Neural cell (in vitro differentiated cells): ENCODE measurements around the gene GATM. TPM values are rescaled to one million over a fixed set of nuclear protein-coding genes. Genes with fewer than 3 reads are reported as not detected.

Experiments
- H2AFZ ChIP-seq: fragments of 200-600, 300-800 bp; sonication (generic), shearing (Covaris generic); 2 replicates; pipeline ENCODE4 v1.6.0; 2014; ENCODE audit warnings: low read depth, mild to moderate bottlenecking, antibody characterized with exemption, low read length, moderate library complexity
- H3F3A ChIP-seq: fragments of 200-600 bp; shearing (Covaris generic); 2 replicates; pipeline ENCODE4 v1.6.1; 2016; ENCODE audit warnings: mild to moderate bottlenecking, moderate library complexity, mixed read lengths, antibody characterized with exemption, low read length; ENCODE audit not compliant: insufficient read depth, poor library complexity, severe bottlenecking
- H3K27ac ChIP-seq: fragments of 200-600, 300-800 bp; sonication (generic), shearing (Covaris generic); 2 replicates; pipeline ENCODE4 v1.5.1; 2014; ENCODE audit warnings: mild to moderate bottlenecking, low read length, moderate library complexity
- H3K27me3 ChIP-seq: fragments of 300-800, 200-600 bp; sonication (generic), shearing (Covaris generic); 2 replicates; pipeline ENCODE4 v1.6.0; 2014; ENCODE audit warnings: mild to moderate bottlenecking, low read depth, low read length, moderate library complexity; ENCODE audit not compliant: insufficient read depth
- H3K36me3 ChIP-seq: fragments of 300-800, 200-600 bp; sonication (generic), shearing (Covaris generic); 2 replicates; pipeline ENCODE4 v1.5.1; 2014; ENCODE audit warnings: mild to moderate bottlenecking, antibody characterized with exemption, low read length, moderate library complexity; ENCODE audit not compliant: insufficient read depth
- H3K4me2 ChIP-seq: fragments of 300-800, 200-600 bp; sonication (generic), shearing (Covaris generic); 2 replicates; pipeline ENCODE4 v1.6.0; 2014; ENCODE audit warnings: mild to moderate bottlenecking, low read length
- H3K4me3 ChIP-seq: fragments of 300-800, 200-600 bp; sonication (generic), shearing (Covaris generic); 2 replicates; pipeline ENCODE4 v1.5.1; 2014; ENCODE audit warnings: mild to moderate bottlenecking, low read length, moderate library complexity
- H3K79me2 ChIP-seq: fragments of 200-600 bp; shearing (Covaris generic); replicated peaks from 2 replicates; pipeline ENCODE4 v1.6.0; 2014; ENCODE audit warnings: mild to moderate bottlenecking, low read length, moderate library complexity; ENCODE audit not compliant: insufficient read depth
- H3K9ac ChIP-seq: fragments of 300-800, 200-600 bp; sonication (generic), shearing (Covaris generic); 2 replicates; pipeline ENCODE4 v1.6.1; 2016; ENCODE audit warnings: mild to moderate bottlenecking, low read length, mixed read lengths
- H3K9me2 ChIP-seq: fragments of 200-600 bp; shearing (Covaris generic); 2 replicates; pipeline ENCODE4 v1.6.1; 2016; ENCODE audit warnings: mild to moderate bottlenecking, low read length, mixed read lengths; ENCODE audit not compliant: insufficient read depth
- H3K9me3 ChIP-seq: fragments of 200-600, 300-800 bp; sonication (generic), shearing (Covaris generic); 2 replicates; pipeline ENCODE4 v1.6.1; 2016; ENCODE audit warnings: mild to moderate bottlenecking, mixed run types, low read length, moderate library complexity, mixed read lengths
- H4K20me1 ChIP-seq: fragments of 200-600 bp; shearing (Covaris generic); 2 replicates; pipeline ENCODE4 v1.6.1; 2016; ENCODE audit warnings: mild to moderate bottlenecking, mixed run types; ENCODE audit not compliant: insufficient read depth
- EP300 ChIP-seq: fragments of 450-650 bp; conservative IDR thresholded peaks from 2 replicates; pipeline ENCODE4 v1.6.1; 2014; ENCODE audit warnings: antibody characterized with exemption, mild to moderate bottlenecking, moderate library complexity; ENCODE audit not compliant: poor library complexity, severe bottlenecking
- EZH2 ChIP-seq: fragments of 200-600, 300-800 bp; shearing (Covaris generic), sonication (generic); IDR thresholded peaks from 2 replicates; pipeline ENCODE4 v1.6.1; 2014; ENCODE audit warnings: antibody characterized with exemption, low read length, borderline replicate concordance, mild to moderate bottlenecking; ENCODE audit not compliant: insufficient read depth, poor library complexity, severe bottlenecking
- MXI1 ChIP-seq: fragments of 450-650 bp; conservative IDR thresholded peaks from 2 replicates; pipeline ENCODE4 v1.6.1; 2014; ENCODE audit warnings: antibody characterized with exemption, mild to moderate bottlenecking; ENCODE audit not compliant: poor library complexity, severe bottlenecking
- POLR2AphosphoS5 ChIP-seq: IDR thresholded peaks from 2 replicates; pipeline ENCODE4 v1.6.1; 2012
- RAD21 ChIP-seq: fragments of 450-650 bp; conservative IDR thresholded peaks from 2 replicates; pipeline ENCODE4 v1.6.1; 2014; ENCODE audit warnings: antibody characterized with exemption, mild to moderate bottlenecking, moderate library complexity
- SMC3 ChIP-seq: fragments of 450-650 bp; conservative IDR thresholded peaks from 2 replicates; pipeline ENCODE4 v1.6.1; 2014; ENCODE audit warnings: antibody characterized with exemption, mild to moderate bottlenecking, moderate library complexity; ENCODE audit not compliant: poor library complexity
- TAF1 ChIP-seq: IDR thresholded peaks from 2 replicates; pipeline ENCODE4 v1.6.1; 2012; ENCODE audit warnings: low read depth
- polyA plus RNA-seq: library from polyadenylated mRNA; depleted of rRNA; stranded (reverse); fragments of >200 nt; gene quantifications from 2 replicates; pipeline ENCODE4 v1.2.3, GENCODE V29; 2014
- TF ChIP-seq, protein P1 (sequence below): IDR thresholded peaks from 2 replicates; pipeline ENCODE4 v1.6.1; 2012; ENCODE audit warnings: borderline replicate concordance
- TF ChIP-seq, protein P2 (sequence below): fragments of 450-650 bp; IDR thresholded peaks from 2 replicates; pipeline ENCODE4 v1.5.1; 2014; ENCODE audit warnings: antibody characterized with exemption, mild to moderate bottlenecking, moderate library complexity; ENCODE audit not compliant: poor library complexity, severe bottlenecking

The GATM gene
- polyA plus RNA-seq, 1 donor from 2014 or later: 13.3 TPM

DNA sequence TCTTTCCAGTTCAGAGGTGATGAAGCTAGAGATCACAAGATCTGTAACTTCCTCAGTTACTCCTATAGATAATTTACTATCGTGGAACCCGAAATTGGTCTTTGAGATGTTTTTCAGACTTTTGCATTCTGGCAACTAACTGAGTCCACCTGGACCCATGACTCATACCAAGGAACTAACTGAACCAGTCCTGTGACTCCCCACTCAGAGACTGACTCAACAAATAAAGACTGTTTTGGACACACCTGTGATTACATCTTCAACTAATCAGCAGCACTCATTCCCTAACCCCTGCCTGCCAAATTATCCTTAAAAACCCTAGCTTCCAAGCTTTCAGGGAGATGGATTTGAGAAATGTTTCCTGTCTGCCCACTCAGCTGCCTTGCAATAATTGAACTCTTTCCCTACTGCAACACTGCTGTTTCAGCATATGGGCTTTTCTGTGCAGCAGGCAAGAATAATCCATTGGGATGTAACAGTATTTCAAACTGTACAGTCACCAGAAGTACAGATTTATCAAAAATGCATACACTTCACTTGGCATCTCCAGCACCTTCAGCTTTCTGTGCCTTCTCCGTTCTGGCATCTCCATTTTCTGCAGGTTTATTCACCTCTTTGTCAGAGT, 57.7 kb downstream of the GATM start:
- no peaks in the 10 kb centered on the region for H3F3A ChIP-seq
- H4K20me1 ChIP-seq: no peaks in the 10 kb centered on the region
- H3K36me3 ChIP-seq: no peaks in the 10 kb centered on the region
- no peak overlapping the region for H3K27ac ChIP-seq
- H3K27me3 ChIP-seq: no peaks in the 10 kb centered on the region
- TF ChIP-seq SMC3 (no peak), EZH2 (no peak), MXI1 (no peak), TAF1 (no peak), POLR2AphosphoS5 (no peak), RAD21 (no peak), EP300 (no peak)
- TF ChIP-seq, protein P1, sequence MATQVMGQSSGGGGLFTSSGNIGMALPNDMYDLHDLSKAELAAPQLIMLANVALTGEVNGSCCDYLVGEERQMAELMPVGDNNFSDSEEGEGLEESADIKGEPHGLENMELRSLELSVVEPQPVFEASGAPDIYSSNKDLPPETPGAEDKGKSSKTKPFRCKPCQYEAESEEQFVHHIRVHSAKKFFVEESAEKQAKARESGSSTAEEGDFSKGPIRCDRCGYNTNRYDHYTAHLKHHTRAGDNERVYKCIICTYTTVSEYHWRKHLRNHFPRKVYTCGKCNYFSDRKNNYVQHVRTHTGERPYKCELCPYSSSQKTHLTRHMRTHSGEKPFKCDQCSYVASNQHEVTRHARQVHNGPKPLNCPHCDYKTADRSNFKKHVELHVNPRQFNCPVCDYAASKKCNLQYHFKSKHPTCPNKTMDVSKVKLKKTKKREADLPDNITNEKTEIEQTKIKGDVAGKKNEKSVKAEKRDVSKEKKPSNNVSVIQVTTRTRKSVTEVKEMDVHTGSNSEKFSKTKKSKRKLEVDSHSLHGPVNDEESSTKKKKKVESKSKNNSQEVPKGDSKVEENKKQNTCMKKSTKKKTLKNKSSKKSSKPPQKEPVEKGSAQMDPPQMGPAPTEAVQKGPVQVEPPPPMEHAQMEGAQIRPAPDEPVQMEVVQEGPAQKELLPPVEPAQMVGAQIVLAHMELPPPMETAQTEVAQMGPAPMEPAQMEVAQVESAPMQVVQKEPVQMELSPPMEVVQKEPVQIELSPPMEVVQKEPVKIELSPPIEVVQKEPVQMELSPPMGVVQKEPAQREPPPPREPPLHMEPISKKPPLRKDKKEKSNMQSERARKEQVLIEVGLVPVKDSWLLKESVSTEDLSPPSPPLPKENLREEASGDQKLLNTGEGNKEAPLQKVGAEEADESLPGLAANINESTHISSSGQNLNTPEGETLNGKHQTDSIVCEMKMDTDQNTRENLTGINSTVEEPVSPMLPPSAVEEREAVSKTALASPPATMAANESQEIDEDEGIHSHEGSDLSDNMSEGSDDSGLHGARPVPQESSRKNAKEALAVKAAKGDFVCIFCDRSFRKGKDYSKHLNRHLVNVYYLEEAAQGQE: no peak
- TF ChIP-seq, protein P2, sequence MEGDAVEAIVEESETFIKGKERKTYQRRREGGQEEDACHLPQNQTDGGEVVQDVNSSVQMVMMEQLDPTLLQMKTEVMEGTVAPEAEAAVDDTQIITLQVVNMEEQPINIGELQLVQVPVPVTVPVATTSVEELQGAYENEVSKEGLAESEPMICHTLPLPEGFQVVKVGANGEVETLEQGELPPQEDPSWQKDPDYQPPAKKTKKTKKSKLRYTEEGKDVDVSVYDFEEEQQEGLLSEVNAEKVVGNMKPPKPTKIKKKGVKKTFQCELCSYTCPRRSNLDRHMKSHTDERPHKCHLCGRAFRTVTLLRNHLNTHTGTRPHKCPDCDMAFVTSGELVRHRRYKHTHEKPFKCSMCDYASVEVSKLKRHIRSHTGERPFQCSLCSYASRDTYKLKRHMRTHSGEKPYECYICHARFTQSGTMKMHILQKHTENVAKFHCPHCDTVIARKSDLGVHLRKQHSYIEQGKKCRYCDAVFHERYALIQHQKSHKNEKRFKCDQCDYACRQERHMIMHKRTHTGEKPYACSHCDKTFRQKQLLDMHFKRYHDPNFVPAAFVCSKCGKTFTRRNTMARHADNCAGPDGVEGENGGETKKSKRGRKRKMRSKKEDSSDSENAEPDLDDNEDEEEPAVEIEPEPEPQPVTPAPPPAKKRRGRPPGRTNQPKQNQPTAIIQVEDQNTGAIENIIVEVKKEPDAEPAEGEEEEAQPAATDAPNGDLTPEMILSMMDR: no peak
- no peak overlapping the region for H2AFZ ChIP-seq
- H3K79me2 ChIP-seq: no peaks in the 10 kb centered on the region
- H3K9me2 ChIP-seq: no peaks in the 10 kb centered on the region
- H3K4me2 ChIP-seq: no peak overlapping the region
- H3K9ac ChIP-seq: no peak overlapping the region
- no peaks in the 10 kb centered on the region for H3K9me3 ChIP-seq
- H3K4me3 ChIP-seq: no peak overlapping the region

DNA sequence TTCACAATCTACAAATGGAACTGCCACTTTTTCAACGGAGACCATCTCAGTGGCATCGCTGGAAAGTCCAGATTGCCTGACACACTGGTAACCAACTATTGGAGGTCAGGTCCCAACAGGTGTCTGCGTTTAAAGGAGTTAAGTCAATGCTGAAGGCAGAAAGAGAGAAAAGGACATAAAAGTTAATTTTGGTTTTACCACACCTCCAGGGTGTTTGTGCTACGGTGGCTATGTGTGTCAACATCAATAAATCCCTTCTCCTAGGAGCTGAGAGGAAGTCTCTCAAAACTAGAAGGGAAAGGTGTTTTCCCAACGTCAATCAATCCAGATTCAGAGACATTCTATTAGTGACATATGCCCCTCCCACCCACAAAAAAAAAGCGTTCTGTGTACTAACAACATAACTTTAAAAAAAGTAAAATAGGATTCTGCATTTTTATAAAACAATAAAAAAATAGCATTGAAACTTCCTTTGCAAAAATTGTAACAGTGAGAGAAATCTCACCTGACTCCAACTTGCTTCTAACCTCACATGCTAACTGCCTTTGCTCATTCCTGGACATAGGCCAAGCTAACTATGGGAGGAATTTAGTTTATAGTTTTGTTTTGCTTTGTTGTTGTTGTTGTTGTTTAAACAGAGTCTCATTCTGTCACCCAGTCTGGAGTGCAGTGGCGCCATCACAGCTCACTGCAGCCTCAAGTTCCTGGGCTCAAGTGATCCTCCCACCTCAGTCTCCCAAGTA, 58.7 kb downstream of the GATM start:
- Histone ChIP-seq H2AFZ (no peak overlapping the region), H3K9me3 (no peaks in the 10 kb centered on the region), H3K36me3 (no peaks in the 10 kb centered on the region), H3K27ac (no peak overlapping the region), H4K20me1 (no peaks in the 10 kb centered on the region), H3K9me2 (no peaks in the 10 kb centered on the region), H3K4me3 (no peak overlapping the region), H3K9ac (no peak overlapping the region), H3K27me3 (no peaks in the 10 kb centered on the region), H3K79me2 (no peaks in the 10 kb centered on the region), H3F3A (no peaks in the 10 kb centered on the region), H3K4me2 (no peak overlapping the region)
- no peak for TF ChIP-seq RAD21
- TF ChIP-seq, protein P2: no peak
- TF ChIP-seq, protein P1: no peak
- no peak for TF ChIP-seq TAF1
- TF ChIP-seq EZH2: no peak
- no peak for TF ChIP-seq POLR2AphosphoS5
- TF ChIP-seq MXI1: no peak
- TF ChIP-seq SMC3: no peak
- TF ChIP-seq EP300: no peak
